C4-2B (cell line): Measurements from ENCODE around the gene HRH2.

ENCODE experiments used
- ZFX ChIP-seq: fragments of 450-650 bp; IDR thresholded peaks from 2 replicates; pipeline ENCODE4 v1.6.1; 2017
- TF ChIP-seq, protein P1 (sequence below): fragments of 450-650 bp; conservative IDR thresholded peaks from 2 replicates; pipeline ENCODE4 v1.5.1; 2017; ENCODE audit warnings: mild to moderate bottlenecking

DNA sequence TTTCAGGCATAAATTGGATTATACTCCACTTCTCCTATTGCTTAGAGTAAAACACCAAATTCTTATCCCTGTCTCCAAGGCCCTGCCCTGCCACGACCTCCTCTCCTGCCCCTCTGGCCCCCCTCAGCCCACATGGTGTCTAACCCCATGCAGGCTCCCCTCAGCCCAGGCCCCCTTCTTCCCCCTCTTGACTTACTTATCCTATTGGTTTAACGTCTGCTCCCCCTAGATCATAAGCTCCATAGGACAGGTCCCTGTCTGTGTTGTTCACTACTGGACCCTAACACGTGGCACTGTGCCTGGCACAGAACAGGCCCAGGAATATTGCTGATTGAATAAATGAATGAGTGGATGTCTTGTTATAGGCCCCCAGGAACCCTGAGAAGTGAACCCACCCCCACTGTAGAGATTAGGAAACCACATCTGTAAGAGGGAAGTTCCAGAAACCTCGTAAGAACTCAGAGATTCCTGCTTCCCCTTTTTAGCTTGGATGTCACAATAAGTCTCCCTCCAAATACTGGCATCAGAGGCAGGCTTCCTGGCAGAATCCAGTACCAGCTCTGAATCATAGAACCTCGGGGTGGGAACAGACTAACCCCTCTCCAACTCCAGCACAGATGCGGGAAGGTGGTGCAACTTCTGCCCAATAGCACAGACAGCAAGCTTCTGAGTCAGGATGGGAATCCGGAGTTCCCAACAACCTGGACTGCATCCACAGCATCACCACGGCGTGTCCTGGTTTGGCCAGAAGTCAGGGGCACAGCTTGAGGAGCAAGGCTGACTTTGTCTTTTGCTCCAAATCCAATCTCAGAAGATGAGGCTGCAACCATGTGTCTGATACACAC, 31.5 kb downstream of the HRH2 start:
- TF ChIP-seq, protein P1, sequence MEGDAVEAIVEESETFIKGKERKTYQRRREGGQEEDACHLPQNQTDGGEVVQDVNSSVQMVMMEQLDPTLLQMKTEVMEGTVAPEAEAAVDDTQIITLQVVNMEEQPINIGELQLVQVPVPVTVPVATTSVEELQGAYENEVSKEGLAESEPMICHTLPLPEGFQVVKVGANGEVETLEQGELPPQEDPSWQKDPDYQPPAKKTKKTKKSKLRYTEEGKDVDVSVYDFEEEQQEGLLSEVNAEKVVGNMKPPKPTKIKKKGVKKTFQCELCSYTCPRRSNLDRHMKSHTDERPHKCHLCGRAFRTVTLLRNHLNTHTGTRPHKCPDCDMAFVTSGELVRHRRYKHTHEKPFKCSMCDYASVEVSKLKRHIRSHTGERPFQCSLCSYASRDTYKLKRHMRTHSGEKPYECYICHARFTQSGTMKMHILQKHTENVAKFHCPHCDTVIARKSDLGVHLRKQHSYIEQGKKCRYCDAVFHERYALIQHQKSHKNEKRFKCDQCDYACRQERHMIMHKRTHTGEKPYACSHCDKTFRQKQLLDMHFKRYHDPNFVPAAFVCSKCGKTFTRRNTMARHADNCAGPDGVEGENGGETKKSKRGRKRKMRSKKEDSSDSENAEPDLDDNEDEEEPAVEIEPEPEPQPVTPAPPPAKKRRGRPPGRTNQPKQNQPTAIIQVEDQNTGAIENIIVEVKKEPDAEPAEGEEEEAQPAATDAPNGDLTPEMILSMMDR = no peak
- no peak for TF ChIP-seq ZFX
